ENCODE measurements around the gene PCSK5.
A peak's percentile ranks its signal among the peaks of the same experiment; 100 is the strongest.
"Not testable (repeated sequence)": the region's sequence is repeated elsewhere in the genome, so short reads cannot be mapped to it uniquely, and the experiment has no call there.

The PCSK5 gene

GRCh38 chr9:75892216-75892911, 1.9 kb downstream of the PCSK5 start:
- no peak for DNase-seq (ENCODE audit: low spot score)
- POLR2A ChIA-PET (ENCODE audit: low non-redundant PET): no interaction called here
- CTCF ChIA-PET: interaction anchor here (0.5 to 0.7 kb wide), 2 partner anchors 86 to 603 kb away, joined by 3 read pairs; no protein-coding TSS in a partner anchor
- no peak overlapping the region for H3K27ac ChIP-seq
- no peak for TF ChIP-seq CTCF (conservative IDR thresholded peaks at IDR 0.05; ENCODE audit: low read depth)

DNA sequence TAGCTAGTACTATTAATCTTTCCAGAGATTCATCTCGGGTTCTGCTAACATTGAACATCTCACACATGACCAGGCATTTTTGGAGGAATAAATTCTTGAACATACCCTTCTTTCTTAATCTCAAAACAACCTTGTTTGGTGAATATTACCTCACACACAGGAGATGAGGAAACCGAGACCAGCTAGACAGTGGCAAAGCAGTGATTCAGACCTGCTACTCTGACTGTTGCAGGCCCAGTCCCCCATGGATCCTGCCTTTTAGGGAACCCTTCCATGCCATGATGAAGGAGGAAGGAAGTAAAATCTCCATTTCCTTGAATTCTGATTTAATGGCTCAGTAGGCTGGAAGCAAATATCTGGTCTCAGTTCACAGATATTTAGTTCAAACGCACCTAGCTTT, 2.6 kb downstream of the PCSK5 start:
- TF ChIP-seq CTCF (conservative IDR thresholded peaks at IDR 0.05; ENCODE audit: low read depth): no peak
- no peak overlapping the region for H3K27ac ChIP-seq
- ChIA-PET POLR2A (ENCODE audit: low non-redundant PET) (no interaction called here), CTCF (interaction anchor here (0.5 to 0.7 kb wide), 2 partner anchors 11 to 323 kb away, joined by 3 read pairs; no protein-coding TSS in a partner anchor)
- DNase-seq (ENCODE audit: low spot score): no peak

DNA sequence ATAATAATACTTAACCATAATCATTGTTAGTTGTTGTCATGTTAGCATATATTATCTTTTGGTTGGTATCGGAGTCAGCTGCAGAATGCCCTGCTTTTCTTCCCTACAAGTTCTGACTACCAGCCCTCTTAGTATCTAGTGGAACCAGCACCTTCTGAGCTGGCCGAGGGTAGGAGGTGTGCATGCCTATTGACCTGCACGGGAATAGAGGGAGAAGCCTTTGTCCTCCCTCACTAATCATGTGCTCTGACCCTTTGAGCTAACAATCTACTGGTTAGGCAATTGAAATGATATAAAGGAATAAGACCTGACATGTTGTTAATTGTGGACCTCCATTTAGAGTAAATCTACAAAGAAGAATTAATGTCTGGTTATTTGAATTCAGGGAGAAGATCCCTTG, 4.1 kb downstream of the PCSK5 start:
- no peak for TF ChIP-seq CTCF (conservative IDR thresholded peaks at IDR 0.05; ENCODE audit: low read depth)
- no peak for DNase-seq (ENCODE audit: low spot score)
- ChIA-PET POLR2A (ENCODE audit: low non-redundant PET) (no interaction called here), CTCF (no interaction called here)
- no peak overlapping the region for H3K27ac ChIP-seq

DNA sequence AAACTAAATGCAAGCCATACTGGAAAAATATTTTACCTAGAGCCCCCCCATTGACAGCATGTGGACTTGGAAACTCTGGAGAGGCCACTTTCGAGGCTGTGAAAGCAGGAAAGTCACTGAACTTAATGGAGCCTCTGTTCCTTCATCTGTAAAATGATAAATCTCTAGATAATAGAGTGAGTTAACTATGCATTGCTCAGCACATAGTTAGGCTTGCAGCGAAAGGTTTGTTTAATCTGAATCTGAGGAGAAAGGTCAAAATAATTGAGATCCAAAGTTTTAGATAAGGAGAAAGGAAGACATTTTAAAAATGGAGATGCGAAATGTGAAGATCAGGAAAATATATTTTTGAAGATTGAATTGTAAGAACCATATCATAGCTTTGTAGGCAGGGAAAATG, 4.6 kb downstream of the PCSK5 start:
- CTCF ChIA-PET: no interaction called here
- no peak for TF ChIP-seq CTCF (conservative IDR thresholded peaks at IDR 0.05; ENCODE audit: low read depth)

DNA sequence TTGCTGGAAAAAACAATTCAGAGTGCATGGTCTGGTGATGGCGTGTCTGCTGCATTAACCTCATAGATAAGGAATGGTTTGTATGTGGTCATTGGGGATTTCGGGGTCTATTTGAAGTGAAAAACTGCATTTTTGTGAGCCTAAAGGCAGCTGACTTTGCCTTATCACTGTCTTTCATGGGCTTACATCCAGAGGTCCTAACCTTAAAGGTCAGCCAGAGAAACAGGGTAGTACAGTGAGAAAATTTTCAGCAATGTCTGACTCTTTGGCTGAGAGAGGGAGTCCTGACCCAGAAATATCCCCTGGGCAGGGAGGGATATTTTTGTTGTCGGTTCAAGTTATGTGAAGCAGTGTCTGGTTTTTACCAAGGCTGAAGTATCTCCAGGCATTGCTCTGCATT, 5.7 kb downstream of the PCSK5 start:
- DNase-seq (ENCODE audit: low spot score): no peak
- ChIA-PET CTCF (interaction anchor here (0.6 kb wide), 1 partner anchor 134 kb away, joined by 4 read pairs; no protein-coding TSS in a partner anchor), POLR2A (ENCODE audit: low non-redundant PET) (no interaction called here)
- TF ChIP-seq CTCF (conservative IDR thresholded peaks at IDR 0.05; ENCODE audit: low read depth): no peak
- no peak overlapping the region for H3K27ac ChIP-seq

More for the DNA sequence above, 4.6 kb downstream of the PCSK5 start:
- DNase-seq (ENCODE audit: low spot score): no peak
- H3K27ac ChIP-seq: no peak overlapping the region
- POLR2A ChIA-PET (ENCODE audit: low non-redundant PET): no interaction called here

DNA sequence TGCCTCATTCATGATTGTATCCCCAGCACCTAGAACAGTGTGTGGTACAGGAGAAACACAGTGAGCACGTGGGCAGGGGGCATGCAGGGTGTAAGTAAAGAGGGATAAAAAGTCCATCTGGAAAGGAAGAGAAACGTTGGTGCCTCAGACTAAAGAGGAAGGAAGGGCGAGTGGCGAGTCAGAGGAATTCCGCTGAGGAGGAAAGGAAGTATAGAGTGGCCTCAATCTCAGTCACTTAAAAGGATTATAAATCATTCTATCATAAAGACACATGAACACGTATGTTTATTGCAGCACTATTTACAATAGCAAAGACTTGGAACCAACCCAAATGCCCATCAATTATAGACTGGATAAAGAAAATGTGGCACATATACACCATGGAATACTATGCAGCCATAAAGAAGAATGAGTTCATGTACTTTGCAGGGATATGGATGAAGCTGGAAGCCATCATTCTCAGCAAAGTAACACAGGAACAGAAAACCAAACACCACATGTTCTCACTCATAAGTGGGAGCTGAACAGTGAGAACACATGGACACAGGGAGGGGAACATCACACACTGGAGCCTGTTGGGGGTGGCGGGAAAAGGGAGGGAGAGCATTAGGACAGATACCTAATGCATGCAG, 10.5 kb downstream of the PCSK5 start:
- DNase-seq (ENCODE audit: low spot score); H3K27ac ChIP-seq; CTCF ChIA-PET; POLR2A ChIA-PET (ENCODE audit: low non-redundant PET): not testable (repeated sequence)

DNA sequence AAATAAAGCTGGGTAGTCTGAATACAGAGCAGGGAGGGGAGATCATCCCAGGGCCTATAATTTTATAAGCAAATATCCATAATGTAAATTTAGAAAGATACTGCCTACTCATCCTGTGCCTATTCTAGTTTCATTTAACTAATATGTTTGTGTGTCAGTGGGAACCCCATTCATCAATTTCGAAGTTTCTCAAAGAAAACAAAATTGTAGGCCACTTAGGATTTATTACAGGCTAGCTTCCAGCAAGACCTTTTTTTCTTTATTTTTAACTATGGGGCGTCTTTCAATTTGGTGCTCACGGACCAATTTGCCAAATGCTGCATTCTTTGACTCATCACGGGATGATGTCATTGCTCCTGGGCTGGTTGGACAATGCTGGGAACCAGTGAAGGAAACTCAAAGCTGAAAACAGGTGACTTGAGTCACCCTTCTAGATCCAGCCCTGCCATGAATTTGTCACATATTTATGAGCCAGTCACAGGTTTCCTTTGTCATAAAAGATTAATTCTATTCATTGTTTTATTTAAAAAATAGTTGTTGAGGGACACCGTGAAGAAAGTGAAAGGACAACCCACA, 13.4 kb downstream of the PCSK5 start:
- H3K27ac ChIP-seq: no peak overlapping the region
- TF ChIP-seq CTCF (conservative IDR thresholded peaks at IDR 0.05; ENCODE audit: low read depth): no peak
- DNase-seq (ENCODE audit: low spot score): peak; percentile 83
- POLR2A ChIA-PET (ENCODE audit: low non-redundant PET): no interaction called here
- CTCF ChIA-PET: interaction anchor here (0.5 to 1.0 kb wide), 2 partner anchors 13 to 397 kb away, joined by 3 read pairs; partner anchors contain the start of gene PCSK5
